SH-SY5Y (cell line): ENCODE data around the gene BTF3.

ENCODE experiments used
- GATA2 ChIP-seq: IDR thresholded peaks from 2 replicates; pipeline ENCODE4 v1.6.1; 2011; ENCODE audit warnings: mild to moderate bottlenecking, low read depth, low read length
- GATA3 ChIP-seq: IDR thresholded peaks from 2 replicates; pipeline ENCODE4 v1.6.1; 2011; ENCODE audit warnings: low read depth, mild to moderate bottlenecking, low read length, moderate library complexity

DNA sequence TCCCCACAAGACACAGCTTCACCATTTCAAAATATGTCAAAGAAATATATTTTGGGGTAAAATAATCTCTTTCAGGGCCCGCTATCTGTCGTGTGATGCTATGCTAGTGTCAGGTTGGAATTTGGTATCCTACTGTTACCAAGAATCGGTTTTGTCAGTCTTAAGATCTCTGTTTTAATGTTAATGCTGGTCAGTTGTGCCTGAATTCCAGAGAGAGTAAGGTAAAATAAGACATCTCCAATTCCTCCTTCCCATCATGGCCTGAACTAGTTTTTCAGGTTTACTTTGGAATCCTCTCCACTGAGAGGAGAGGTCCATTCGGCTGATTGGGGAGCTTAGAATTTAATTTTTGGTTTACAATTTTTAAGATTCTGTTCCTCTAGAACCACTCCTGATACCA, 10.4 kb upstream of the BTF3 start:
- TF ChIP-seq GATA2, result no peak
- TF ChIP-seq GATA3, result no peak
